Measurements from ENCODE around the gene MAK.
"Not testable (repeated sequence)": the region's sequence is repeated elsewhere in the genome, so short reads cannot be mapped to it uniquely, and the experiment has no call there.

Gene MAK

GRCh38 chr6:10857259-10857658 lies 18.9 kb upstream of the MAK start:
- in situ Hi-C loops (cut with HindIII; ENCODE audit: low pct_ligation_motif_present, low pct_unique_long_range_greater_than_20kb, low sequenced_read_pairs) = no loop called here
- DNase-seq = no peak

GRCh38 chr6:10854922-10855632 lies 16.7 kb upstream of the MAK start:
- in situ Hi-C loops (cut with HindIII; ENCODE audit: low pct_ligation_motif_present, low pct_unique_long_range_greater_than_20kb, low sequenced_read_pairs) = no loop called here
- no peak for DNase-seq

GRCh38 chr6:10853849-10854300 lies 15.5 kb upstream of the MAK start:
- DNase-seq; in situ Hi-C loops (cut with HindIII; ENCODE audit: low pct_ligation_motif_present, low pct_unique_long_range_greater_than_20kb, low sequenced_read_pairs): not testable (repeated sequence)

- in situ Hi-C loops (cut with HindIII; ENCODE audit: low pct_ligation_motif_present, low pct_unique_long_range_greater_than_20kb, low sequenced_read_pairs) = no loop called here
- no peak for DNase-seq
Measured at GRCh38 chr6:10852361-10852960, 14.1 kb upstream of the MAK start.

GRCh38 chr6:10850728-10851127 lies 12.4 kb upstream of the MAK start:
- in situ Hi-C loops (cut with HindIII; ENCODE audit: low pct_ligation_motif_present, low pct_unique_long_range_greater_than_20kb, low sequenced_read_pairs) = no loop called here
- DNase-seq = no peak

- no peak for DNase-seq
- in situ Hi-C loops (cut with HindIII; ENCODE audit: low pct_ligation_motif_present, low pct_unique_long_range_greater_than_20kb, low sequenced_read_pairs) = no loop called here
Measured at GRCh38 chr6:10849901-10850300, 11.6 kb upstream of the MAK start.

- in situ Hi-C loops (cut with HindIII; ENCODE audit: low pct_ligation_motif_present, low pct_unique_long_range_greater_than_20kb, low sequenced_read_pairs) = no loop called here
Measured at GRCh38 chr6:10847684-10848083, 9.3 kb upstream of the MAK start.

GRCh38 chr6:10843554-10843953 lies 5.2 kb upstream of the MAK start:
- in situ Hi-C loops (cut with HindIII; ENCODE audit: low pct_ligation_motif_present, low pct_unique_long_range_greater_than_20kb, low sequenced_read_pairs) = no loop called here

More at GRCh38 chr6:10847684-10848083, 9.3 kb upstream of the MAK start:
- peak; percentile 31 for DNase-seq

GRCh38 chr6:10838794-10839333 lies 525 bp upstream of the MAK start:
- in situ Hi-C loops (cut with HindIII; ENCODE audit: low pct_ligation_motif_present, low pct_unique_long_range_greater_than_20kb, low sequenced_read_pairs) = no loop called here
- no peak for DNase-seq

More at GRCh38 chr6:10843554-10843953, 5.2 kb upstream of the MAK start:
- DNase-seq = no peak

GRCh38 chr6:10837622-10837994 lies 731 bp downstream of the MAK start:
- in situ Hi-C loops (cut with HindIII; ENCODE audit: low pct_ligation_motif_present, low pct_unique_long_range_greater_than_20kb, low sequenced_read_pairs) = no loop called here
- DNase-seq = peak; percentile 13

- in situ Hi-C loops (cut with HindIII; ENCODE audit: low pct_ligation_motif_present, low pct_unique_long_range_greater_than_20kb, low sequenced_read_pairs) = no loop called here
- peak; percentile 46 for DNase-seq
Measured at GRCh38 chr6:10837009-10837621, 1.2 kb downstream of the MAK start.

GRCh38 chr6:10834823-10835222 lies 3.5 kb downstream of the MAK start:
- in situ Hi-C loops (cut with HindIII; ENCODE audit: low pct_ligation_motif_present, low pct_unique_long_range_greater_than_20kb, low sequenced_read_pairs) = no loop called here
- DNase-seq = no peak

GRCh38 chr6:10831609-10832008 lies 6.7 kb downstream of the MAK start:
- in situ Hi-C loops (cut with HindIII; ENCODE audit: low pct_ligation_motif_present, low pct_unique_long_range_greater_than_20kb, low sequenced_read_pairs) = no loop called here
- DNase-seq = no peak

- DNase-seq = no peak
- in situ Hi-C loops (cut with HindIII; ENCODE audit: low pct_ligation_motif_present, low pct_unique_long_range_greater_than_20kb, low sequenced_read_pairs) = no loop called here
Measured at GRCh38 chr6:10824819-10825218, 13.5 kb downstream of the MAK start.

- in situ Hi-C loops (cut with HindIII; ENCODE audit: low pct_ligation_motif_present, low pct_unique_long_range_greater_than_20kb, low sequenced_read_pairs) = no loop called here
- DNase-seq = no peak
Measured at GRCh38 chr6:10824297-10824696, 14.0 kb downstream of the MAK start.

GRCh38 chr6:10814176-10814575 lies 24.2 kb downstream of the MAK start:
- DNase-seq; in situ Hi-C loops (cut with HindIII; ENCODE audit: low pct_ligation_motif_present, low pct_unique_long_range_greater_than_20kb, low sequenced_read_pairs): not testable (repeated sequence)

GRCh38 chr6:10809098-10809497 lies 29.2 kb downstream of the MAK start:
- in situ Hi-C loops (cut with HindIII; ENCODE audit: low pct_ligation_motif_present, low pct_unique_long_range_greater_than_20kb, low sequenced_read_pairs) = no loop called here
- DNase-seq = no peak

GRCh38 chr6:10808376-10808775 lies 30.0 kb downstream of the MAK start:
- in situ Hi-C loops (cut with HindIII; ENCODE audit: low pct_ligation_motif_present, low pct_unique_long_range_greater_than_20kb, low sequenced_read_pairs) = no loop called here
- no peak for DNase-seq

GRCh38 chr6:10801224-10801848 lies 37.0 kb downstream of the MAK start:
- peak; percentile 61 for DNase-seq

More at GRCh38 chr6:10801224-10801848, 37.0 kb downstream of the MAK start:
- in situ Hi-C loops (cut with HindIII; ENCODE audit: low pct_ligation_motif_present, low pct_unique_long_range_greater_than_20kb, low sequenced_read_pairs) = no loop called here
